Calu3 (cell line): ENCODE measurements around the gene DHDDS. TPM values are rescaled to one million over a fixed set of nuclear protein-coding genes. Genes with fewer than 3 reads are reported as not detected.
A peak's percentile ranks its signal among the peaks of the same experiment; 100 is the strongest.

ENCODE experiments used
- BruUV-seq: library from RNA; stranded (reverse); fragments of 400-500 nt; replicated peaks from 2 replicates; lab custom pipeline; 2021; lab: Mats Ljungman, UMichigan
- CTCF ChIA-PET: fragments of 300-600 bp; sonication (Branson Sonifier 250); formaldehyde crosslinking; loops from one replicate; lab custom pipeline; 2022; ENCODE audit warnings: antibody characterized with exemption; lab: Charles Lee
- DNase-seq: peaks from one replicate; pipeline ENCODE4 v3.0.0; 2022
- H3K27ac Mint-ChIP-seq: one replicate; pipeline ENCODE4 v1.8.0; 2022; ENCODE audit warnings: mixed read lengths; ENCODE audit not compliant: unreplicated experiment
- H3K27me3 Mint-ChIP-seq: one replicate; pipeline ENCODE4 v1.8.0; 2022; ENCODE audit warnings: mixed read lengths; ENCODE audit not compliant: unreplicated experiment
- H3K36me3 Mint-ChIP-seq: one replicate; pipeline ENCODE4 v1.8.0; 2022; ENCODE audit warnings: mild to moderate bottlenecking, moderate library complexity, mixed read lengths; ENCODE audit not compliant: insufficient read depth, unreplicated experiment
- H3K4me1 Mint-ChIP-seq: one replicate; pipeline ENCODE4 v1.8.0; 2022; ENCODE audit warnings: mild to moderate bottlenecking, low read depth, mixed read lengths; ENCODE audit not compliant: unreplicated experiment
- H3K4me3 Mint-ChIP-seq: one replicate; pipeline ENCODE4 v1.8.0; 2022; ENCODE audit warnings: mild to moderate bottlenecking, low read depth, moderate library complexity, mixed read lengths; ENCODE audit not compliant: unreplicated experiment
- H3K9me3 Mint-ChIP-seq: one replicate; pipeline ENCODE4 v1.8.0; 2022; ENCODE audit warnings: low read depth, mixed read lengths; ENCODE audit not compliant: unreplicated experiment
- intact Hi-C: fragments of 100-400 bp; cut with micrococcal nuclease; formaldehyde crosslinking; loops from one replicate; pipeline ENCODE4 v1.10.0; 2022; ENCODE audit not compliant: unreplicated experiment
- total RNA-seq: library from RNA; stranded (reverse); gene quantifications from 2 replicates; pipeline ENCODE4 v1.2.3, GENCODE V29; 2022
- TF ChIP-seq, protein P1 (sequence below): fragments of 200-600 bp; IDR thresholded peaks from one replicate; pipeline ENCODE4 v1.8.0; 2022; ENCODE audit warnings: antibody characterized with exemption; ENCODE audit not compliant: unreplicated experiment

The DHDDS gene
- total RNA-seq, 1 experiment from 2014 or later = 32.8 TPM

DNA sequence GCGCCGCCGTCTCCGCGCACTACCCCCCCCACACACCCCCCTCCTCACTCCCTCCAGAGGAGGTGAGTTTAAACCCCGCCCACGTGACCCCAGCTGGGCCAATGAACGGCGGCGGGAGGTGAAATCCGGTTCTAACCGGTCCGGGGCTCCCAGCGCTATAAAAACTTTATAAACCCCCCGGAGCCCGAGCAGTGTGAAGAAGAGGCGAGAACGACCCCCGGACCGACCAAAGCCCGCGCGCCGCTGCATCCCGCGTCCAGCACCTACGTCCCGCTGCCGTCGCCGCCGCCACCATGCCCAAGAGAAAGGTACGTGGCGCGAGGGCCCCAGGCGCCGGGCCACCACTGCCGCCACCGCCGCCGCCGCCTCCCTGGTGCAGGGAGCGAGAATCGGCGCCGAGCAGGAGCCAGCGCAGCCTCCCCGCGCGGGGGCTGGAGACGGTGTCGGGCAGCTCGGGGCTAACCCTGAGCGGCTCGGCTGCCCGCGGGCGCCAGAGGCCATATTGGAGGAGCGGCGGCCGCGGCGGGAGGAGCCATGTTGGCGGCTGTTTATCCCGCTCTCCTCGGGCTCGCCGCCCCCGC lies 40.3 kb downstream of the DHDDS start, which contains the start of gene HMGN2:
Gene HMGN2, plus strand, starts transcription at position 121 of the 581 bp plus-strand sequence. Its CDS starts 173 bp downstream, at position 294.
- intact Hi-C loops = no loop called here
- peak within 1 kb of the TSS; percentile 89 for H3K27ac Mint-ChIP-seq
- peak within 1 kb of the TSS; percentile 76 for H3K4me3 Mint-ChIP-seq
- CTCF ChIA-PET = no interaction called here
- H3K9me3 Mint-ChIP-seq = no peaks in the 10 kb centered on the region
- H3K4me1 Mint-ChIP-seq = peaks cover 15% of the 10 kb centered on the region
- peaks cover 54% of the 10 kb centered on the region for H3K36me3 Mint-ChIP-seq
- BruUV-seq = no TSS peak
- TF ChIP-seq, protein P1, sequence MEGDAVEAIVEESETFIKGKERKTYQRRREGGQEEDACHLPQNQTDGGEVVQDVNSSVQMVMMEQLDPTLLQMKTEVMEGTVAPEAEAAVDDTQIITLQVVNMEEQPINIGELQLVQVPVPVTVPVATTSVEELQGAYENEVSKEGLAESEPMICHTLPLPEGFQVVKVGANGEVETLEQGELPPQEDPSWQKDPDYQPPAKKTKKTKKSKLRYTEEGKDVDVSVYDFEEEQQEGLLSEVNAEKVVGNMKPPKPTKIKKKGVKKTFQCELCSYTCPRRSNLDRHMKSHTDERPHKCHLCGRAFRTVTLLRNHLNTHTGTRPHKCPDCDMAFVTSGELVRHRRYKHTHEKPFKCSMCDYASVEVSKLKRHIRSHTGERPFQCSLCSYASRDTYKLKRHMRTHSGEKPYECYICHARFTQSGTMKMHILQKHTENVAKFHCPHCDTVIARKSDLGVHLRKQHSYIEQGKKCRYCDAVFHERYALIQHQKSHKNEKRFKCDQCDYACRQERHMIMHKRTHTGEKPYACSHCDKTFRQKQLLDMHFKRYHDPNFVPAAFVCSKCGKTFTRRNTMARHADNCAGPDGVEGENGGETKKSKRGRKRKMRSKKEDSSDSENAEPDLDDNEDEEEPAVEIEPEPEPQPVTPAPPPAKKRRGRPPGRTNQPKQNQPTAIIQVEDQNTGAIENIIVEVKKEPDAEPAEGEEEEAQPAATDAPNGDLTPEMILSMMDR = no peak
- DNase-seq = peak; percentile 87
- H3K27me3 Mint-ChIP-seq = no peaks in the 10 kb centered on the region

DNA sequence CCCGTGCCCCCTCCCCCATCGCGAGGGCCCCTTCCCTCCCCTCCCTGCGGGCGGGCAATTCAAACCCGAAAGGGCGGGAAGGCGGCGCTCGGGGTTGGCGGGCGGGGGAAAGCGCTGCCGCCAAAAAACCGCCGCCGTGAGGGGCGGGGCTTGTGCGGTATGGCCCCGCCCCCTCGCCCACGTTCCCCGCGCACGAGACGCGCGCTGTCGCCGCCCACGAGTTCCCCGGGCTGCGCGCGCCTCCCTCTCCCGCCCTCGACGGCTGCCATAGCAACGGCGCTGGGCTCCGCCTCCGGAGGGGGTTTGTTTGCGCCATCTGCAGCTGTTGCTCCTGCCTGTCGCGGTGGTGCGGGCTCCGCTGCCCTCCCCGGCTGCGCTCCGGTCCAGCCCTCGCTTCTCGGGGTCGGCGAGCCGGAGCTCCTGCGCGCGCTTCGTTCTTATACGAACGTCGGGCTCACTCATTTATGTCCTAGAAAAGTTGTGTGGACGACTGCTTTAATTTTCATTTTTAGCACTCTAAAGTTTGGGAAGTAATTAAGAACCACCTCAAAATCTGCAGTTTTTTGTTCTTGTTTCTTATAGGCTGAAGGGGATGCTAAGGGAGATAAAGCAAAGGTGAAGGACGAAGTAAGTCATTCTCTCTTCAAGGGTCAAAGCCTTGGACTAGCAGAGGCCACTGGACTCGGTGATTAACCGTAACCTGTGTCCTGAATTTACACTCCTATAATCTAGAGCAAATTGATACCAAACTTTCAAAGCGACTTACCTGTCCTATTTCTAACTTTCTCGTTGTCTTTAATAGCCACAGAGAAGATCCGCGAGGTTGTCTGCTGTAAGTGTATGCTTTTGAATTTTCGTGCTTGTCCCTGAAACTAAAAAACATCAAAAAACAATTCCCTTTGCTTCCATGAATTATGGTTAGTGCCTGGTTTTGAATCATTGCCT lies 41.1 kb downstream of the DHDDS start:
- intact Hi-C loops = no loop called here
- no peaks in the 10 kb centered on the region for H3K27me3 Mint-ChIP-seq

GRCh38 chr1:26474818-26475217 lies 42.7 kb downstream of the DHDDS start:
- Mint-ChIP-seq H3K4me3 (no peak overlapping the region), H3K4me1 (peaks cover 14% of the 10 kb centered on the region), H3K36me3 (peaks cover 50% of the 10 kb centered on the region), H3K9me3 (no peaks in the 10 kb centered on the region), H3K27ac (no peak overlapping the region), H3K27me3 (no peaks in the 10 kb centered on the region)
- no peak for DNase-seq
- CTCF ChIA-PET = no interaction called here
- intact Hi-C loops = no loop called here
- TF ChIP-seq, protein P1 = no peak
- BruUV-seq = no TSS peak

More for the DNA sequence above, 41.1 kb downstream of the DHDDS start:
- TF ChIP-seq, protein P1 = no peak
- Mint-ChIP-seq H3K27ac (peak overlapping the region; percentile 61), H3K36me3 (peaks cover 54% of the 10 kb centered on the region), H3K4me1 (peaks cover 15% of the 10 kb centered on the region), H3K4me3 (peak overlapping the region; percentile 76), H3K9me3 (no peaks in the 10 kb centered on the region)
- CTCF ChIA-PET = no interaction called here
- DNase-seq = peak; percentile 92
- BruUV-seq = TSS peak; percentile 52

DNA sequence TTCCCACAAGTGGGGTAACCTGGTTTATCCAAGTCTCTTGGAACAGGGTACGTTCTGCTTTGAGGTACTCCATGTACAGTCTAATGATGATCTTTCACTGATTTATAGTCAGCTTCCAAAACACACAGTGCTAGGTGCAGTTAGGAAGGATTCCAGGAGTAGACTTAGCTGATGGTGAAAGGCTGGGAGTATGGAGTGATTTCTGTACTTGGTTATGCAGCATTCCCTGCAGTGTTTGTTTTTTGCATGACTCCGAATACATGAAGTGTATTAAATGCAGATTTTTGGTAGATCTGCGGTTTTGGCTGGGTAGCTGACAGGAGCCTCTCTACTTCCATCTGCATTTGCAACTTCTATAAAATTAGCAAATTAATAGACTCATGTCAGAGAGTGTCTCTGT lies 43.9 kb downstream of the DHDDS start:
- BruUV-seq = no TSS peak
- TF ChIP-seq, protein P1 = no peak
- H3K4me1 Mint-ChIP-seq = peaks cover 2% of the 10 kb centered on the region
- H3K9me3 Mint-ChIP-seq = no peaks in the 10 kb centered on the region
- intact Hi-C loops = no loop called here
- H3K36me3 Mint-ChIP-seq = peaks cover 38% of the 10 kb centered on the region
- H3K27me3 Mint-ChIP-seq = no peaks in the 10 kb centered on the region
- CTCF ChIA-PET = no interaction called here
- H3K4me3 Mint-ChIP-seq = no peak overlapping the region
- no peak overlapping the region for H3K27ac Mint-ChIP-seq
- no peak for DNase-seq
